ENCODE results near the gene TMEM158.
A peak's percentile ranks its signal among the peaks of the same experiment; 100 is the strongest.

The TMEM158 gene

DNA sequence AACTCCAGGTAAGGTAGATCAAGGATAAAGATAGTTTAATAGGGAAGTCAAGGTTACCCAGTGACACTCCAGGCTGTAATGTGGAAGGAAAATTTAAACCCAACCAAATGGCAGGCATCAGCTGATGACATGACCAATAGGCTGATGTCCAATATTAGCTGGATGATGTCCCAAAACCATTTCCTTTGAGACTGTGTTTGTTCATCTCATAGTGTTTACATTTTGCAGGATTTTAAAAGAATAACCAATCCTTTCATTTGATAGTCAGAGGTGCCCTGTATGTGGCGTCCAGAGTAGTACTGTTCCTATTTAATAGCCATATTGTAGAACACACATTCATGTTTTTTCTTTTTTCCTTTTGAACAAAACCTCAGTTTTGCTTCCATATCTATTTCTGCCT, 23.3 kb upstream of the TMEM158 start:
- Histone ChIP-seq H3K4me3 (ENCODE audit: low read length) (no peak overlapping the region), H2AFZ (ENCODE audit: low read depth, low read length) (no peak overlapping the region), H3K27me3 (ENCODE audit: insufficient read depth, low read length) (no peaks in the 10 kb centered on the region), H3K4me1 (ENCODE audit: insufficient read depth, low read length) (no peaks in the 10 kb centered on the region), H3K36me3 (ENCODE audit: insufficient read depth, low read length) (no peaks in the 10 kb centered on the region), H3K9me3 (ENCODE audit: low read length) (no peaks in the 10 kb centered on the region)

DNA sequence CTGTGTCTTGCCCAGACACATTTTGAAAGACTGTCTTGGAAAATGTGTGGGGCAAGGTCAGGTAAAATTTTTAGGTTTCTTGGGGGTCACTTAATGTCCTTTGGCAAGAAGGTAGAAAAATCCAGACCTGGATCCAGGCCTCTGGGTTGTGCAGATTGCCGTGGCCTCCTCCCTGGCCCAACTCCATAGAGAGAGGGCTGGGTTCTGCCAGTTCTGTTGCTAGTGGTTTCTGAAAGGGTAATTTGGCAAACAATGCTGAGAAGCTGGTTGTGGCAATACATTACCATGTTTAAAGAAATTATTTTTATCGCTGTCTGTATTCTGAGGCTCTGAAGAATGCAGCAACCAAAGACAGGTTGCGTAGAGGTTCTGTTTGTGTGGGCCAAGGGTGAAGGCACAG, 20.2 kb upstream of the TMEM158 start:
- no peak overlapping the region for H3K4me3 ChIP-seq (ENCODE audit: low read length)
- H3K36me3 ChIP-seq (ENCODE audit: insufficient read depth, low read length) = no peaks in the 10 kb centered on the region
- peaks cover 2% of the 10 kb centered on the region for H3K27me3 ChIP-seq (ENCODE audit: insufficient read depth, low read length)
- H3K9me3 ChIP-seq (ENCODE audit: low read length) = no peaks in the 10 kb centered on the region
- H2AFZ ChIP-seq (ENCODE audit: low read depth, low read length) = no peak overlapping the region
- H3K4me1 ChIP-seq (ENCODE audit: insufficient read depth, low read length) = no peaks in the 10 kb centered on the region

DNA sequence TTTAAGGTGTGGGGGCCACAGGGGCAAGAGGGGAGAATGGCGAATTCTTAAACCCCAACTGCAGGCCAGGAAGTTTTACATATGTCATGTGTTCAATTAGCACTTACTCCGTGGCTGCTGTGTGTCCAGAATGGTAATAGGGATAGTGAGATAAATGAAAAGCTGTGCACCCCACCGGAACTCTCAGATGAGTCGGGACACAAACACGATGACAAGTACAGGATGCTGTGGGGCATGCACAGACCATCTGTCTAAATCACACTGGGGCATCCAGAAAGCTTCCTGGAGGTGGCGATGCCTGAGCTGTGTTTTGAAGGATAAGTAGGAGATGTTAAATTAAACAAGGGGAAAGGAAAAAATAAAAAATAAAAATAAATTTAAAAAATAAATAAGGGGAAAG, 18.3 kb upstream of the TMEM158 start:
- Histone ChIP-seq H3K9me3 (ENCODE audit: low read length) (no peaks in the 10 kb centered on the region), H2AFZ (ENCODE audit: low read depth, low read length) (no peak overlapping the region), H3K36me3 (ENCODE audit: insufficient read depth, low read length) (no peaks in the 10 kb centered on the region), H3K4me1 (ENCODE audit: insufficient read depth, low read length) (no peaks in the 10 kb centered on the region), H3K27me3 (ENCODE audit: insufficient read depth, low read length) (peaks cover 2% of the 10 kb centered on the region), H3K4me3 (ENCODE audit: low read length) (no peak overlapping the region)

DNA sequence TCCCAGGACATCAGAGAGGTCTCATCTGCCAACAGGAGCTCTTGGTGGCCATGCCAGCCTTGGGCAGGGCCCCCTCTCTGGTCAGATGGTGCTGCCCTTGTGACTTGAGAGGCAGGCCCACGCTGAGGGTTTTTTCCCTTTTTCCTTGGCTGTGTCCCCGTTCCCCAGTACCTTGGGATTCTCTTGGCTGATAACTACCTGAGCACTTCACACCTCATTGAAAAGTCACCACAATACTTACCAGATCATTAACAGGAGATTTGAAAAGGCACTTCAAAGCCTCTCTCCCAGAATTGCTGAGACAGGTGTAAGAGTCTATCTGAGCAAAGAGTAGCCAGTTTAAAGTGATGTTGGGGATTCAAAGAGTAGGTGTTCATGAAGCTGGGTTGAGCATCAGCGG, 15.1 kb upstream of the TMEM158 start:
- Histone ChIP-seq H2AFZ (ENCODE audit: low read depth, low read length) (no peak overlapping the region), H3K36me3 (ENCODE audit: insufficient read depth, low read length) (no peaks in the 10 kb centered on the region), H3K4me3 (ENCODE audit: low read length) (no peak overlapping the region), H3K9me3 (ENCODE audit: low read length) (no peaks in the 10 kb centered on the region), H3K4me1 (ENCODE audit: insufficient read depth, low read length) (no peaks in the 10 kb centered on the region), H3K27me3 (ENCODE audit: insufficient read depth, low read length) (peaks cover 2% of the 10 kb centered on the region)

DNA sequence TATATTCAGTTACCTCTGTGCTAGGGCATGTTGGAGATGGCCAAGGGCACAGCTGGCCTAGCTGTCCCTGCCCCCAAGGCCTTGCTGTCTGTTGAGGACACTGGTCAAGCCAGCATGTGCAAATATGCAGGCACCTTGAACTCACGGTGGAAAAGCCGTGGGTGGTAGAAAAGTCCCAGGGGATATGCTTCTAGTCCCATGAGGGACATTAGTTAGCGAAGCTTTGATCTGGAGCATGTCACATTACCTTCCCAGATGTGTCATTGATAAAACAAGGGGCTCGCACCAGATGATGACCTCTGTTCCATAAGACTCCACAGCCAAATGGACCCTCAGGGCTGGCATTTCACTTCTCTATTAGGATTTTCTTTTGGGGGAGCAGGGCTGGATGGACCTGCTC, 14.2 kb upstream of the TMEM158 start:
- H3K4me3 ChIP-seq (ENCODE audit: low read length) = no peak overlapping the region

DNA sequence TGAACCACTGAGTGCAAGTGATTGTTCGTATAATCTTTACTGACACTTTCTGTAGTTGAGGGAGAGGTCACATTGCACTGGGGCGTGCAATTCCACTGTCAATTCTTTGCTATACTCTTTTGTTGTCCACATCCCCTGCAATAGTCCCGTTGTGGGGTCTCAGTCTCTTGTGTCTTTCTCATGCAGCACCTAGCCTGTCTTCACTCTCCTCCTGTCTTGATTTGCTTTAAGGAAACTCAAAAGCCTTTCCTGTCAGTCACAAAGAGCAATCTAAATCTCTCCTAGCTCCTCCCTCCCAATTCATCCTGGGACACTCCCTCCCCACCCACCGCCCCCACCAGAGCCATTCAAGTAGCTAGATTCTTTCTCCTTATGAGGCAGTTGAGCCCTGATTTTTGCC, 13.2 kb upstream of the TMEM158 start:
- no peaks in the 10 kb centered on the region for H3K4me1 ChIP-seq (ENCODE audit: insufficient read depth, low read length)
- H3K4me3 ChIP-seq (ENCODE audit: low read length) = no peak overlapping the region
- no peak overlapping the region for H2AFZ ChIP-seq (ENCODE audit: low read depth, low read length)
- H3K9me3 ChIP-seq (ENCODE audit: low read length) = no peaks in the 10 kb centered on the region
- H3K36me3 ChIP-seq (ENCODE audit: insufficient read depth, low read length) = no peaks in the 10 kb centered on the region
- peaks cover 2% of the 10 kb centered on the region for H3K27me3 ChIP-seq (ENCODE audit: insufficient read depth, low read length)

More for the DNA sequence above, 14.2 kb upstream of the TMEM158 start:
- Histone ChIP-seq H3K36me3 (ENCODE audit: insufficient read depth, low read length) (no peaks in the 10 kb centered on the region), H3K27me3 (ENCODE audit: insufficient read depth, low read length) (peaks cover 2% of the 10 kb centered on the region), H2AFZ (ENCODE audit: low read depth, low read length) (no peak overlapping the region), H3K9me3 (ENCODE audit: low read length) (no peaks in the 10 kb centered on the region), H3K4me1 (ENCODE audit: insufficient read depth, low read length) (no peaks in the 10 kb centered on the region)

DNA sequence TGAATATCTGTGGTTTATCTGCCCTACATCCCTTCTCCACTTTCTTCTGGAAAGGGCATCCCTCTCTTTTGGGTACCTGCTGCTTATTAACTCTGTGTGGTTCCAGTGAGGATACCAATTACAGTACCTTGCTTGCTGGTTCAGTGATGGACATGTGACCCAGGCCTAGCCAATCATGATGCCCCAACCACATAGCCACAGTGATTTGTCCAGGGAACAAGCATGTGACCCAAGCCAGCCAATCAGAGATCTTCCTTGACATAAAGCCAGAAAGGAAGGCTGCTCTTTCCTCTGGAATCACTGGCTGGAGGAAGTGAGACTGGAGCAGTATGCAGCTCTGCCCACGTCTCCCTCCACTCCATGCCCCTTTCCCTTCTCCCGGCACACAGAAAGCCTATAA, 10.9 kb upstream of the TMEM158 start:
- Histone ChIP-seq H3K4me3 (ENCODE audit: low read length) (no peak overlapping the region), H2AFZ (ENCODE audit: low read depth, low read length) (no peak overlapping the region), H3K4me1 (ENCODE audit: insufficient read depth, low read length) (no peaks in the 10 kb centered on the region), H3K9me3 (ENCODE audit: low read length) (no peaks in the 10 kb centered on the region), H3K36me3 (ENCODE audit: insufficient read depth, low read length) (no peaks in the 10 kb centered on the region), H3K27me3 (ENCODE audit: insufficient read depth, low read length) (no peaks in the 10 kb centered on the region)

DNA sequence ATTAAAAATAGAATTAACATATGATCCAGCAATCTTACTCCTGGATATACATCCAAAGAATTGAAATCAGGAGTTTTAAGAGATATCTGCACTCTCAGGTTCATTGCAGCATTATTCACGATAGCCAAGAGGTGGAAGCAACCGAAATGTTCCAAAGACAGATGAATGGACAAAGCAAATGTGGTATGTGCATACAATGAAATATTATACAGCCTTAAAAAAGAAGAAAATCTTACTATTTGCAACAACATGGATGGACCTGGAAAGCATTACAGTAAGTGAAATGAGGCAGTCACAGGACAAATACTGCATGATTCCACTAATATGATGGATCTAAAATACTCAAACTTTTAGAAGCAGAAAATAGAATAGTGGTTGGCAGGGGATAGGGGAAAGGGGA, 9.3 kb upstream of the TMEM158 start:
- no peak overlapping the region for H2AFZ ChIP-seq (ENCODE audit: low read depth, low read length)
- no peak overlapping the region for H3K4me3 ChIP-seq (ENCODE audit: low read length)
- no peaks in the 10 kb centered on the region for H3K27me3 ChIP-seq (ENCODE audit: insufficient read depth, low read length)
- no peaks in the 10 kb centered on the region for H3K36me3 ChIP-seq (ENCODE audit: insufficient read depth, low read length)
- H3K4me1 ChIP-seq (ENCODE audit: insufficient read depth, low read length) = no peaks in the 10 kb centered on the region
- no peaks in the 10 kb centered on the region for H3K9me3 ChIP-seq (ENCODE audit: low read length)

DNA sequence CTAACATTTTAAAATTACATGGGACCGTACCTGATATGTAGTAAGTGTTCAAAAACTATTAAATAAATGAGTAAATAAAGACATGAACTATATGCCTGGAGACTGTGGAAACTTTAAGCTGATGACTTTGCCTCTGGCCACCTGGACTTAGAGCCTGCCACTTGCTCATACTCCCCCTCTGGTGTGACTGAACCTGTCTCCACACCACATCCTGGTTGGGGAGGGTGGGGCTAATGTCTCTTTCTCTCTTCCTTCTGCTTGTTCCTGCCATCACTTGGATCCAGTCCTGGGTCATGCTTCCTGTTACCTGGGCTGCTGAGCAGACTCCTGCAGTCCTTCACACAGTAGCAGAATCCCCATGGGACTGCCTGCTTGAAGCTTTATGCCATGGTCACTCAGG, 8.2 kb upstream of the TMEM158 start:
- Histone ChIP-seq H3K4me3 (ENCODE audit: low read length) (no peak overlapping the region), H3K36me3 (ENCODE audit: insufficient read depth, low read length) (no peaks in the 10 kb centered on the region), H3K27me3 (ENCODE audit: insufficient read depth, low read length) (no peaks in the 10 kb centered on the region), H2AFZ (ENCODE audit: low read depth, low read length) (no peak overlapping the region), H3K9me3 (ENCODE audit: low read length) (no peaks in the 10 kb centered on the region), H3K4me1 (ENCODE audit: insufficient read depth, low read length) (no peaks in the 10 kb centered on the region)

DNA sequence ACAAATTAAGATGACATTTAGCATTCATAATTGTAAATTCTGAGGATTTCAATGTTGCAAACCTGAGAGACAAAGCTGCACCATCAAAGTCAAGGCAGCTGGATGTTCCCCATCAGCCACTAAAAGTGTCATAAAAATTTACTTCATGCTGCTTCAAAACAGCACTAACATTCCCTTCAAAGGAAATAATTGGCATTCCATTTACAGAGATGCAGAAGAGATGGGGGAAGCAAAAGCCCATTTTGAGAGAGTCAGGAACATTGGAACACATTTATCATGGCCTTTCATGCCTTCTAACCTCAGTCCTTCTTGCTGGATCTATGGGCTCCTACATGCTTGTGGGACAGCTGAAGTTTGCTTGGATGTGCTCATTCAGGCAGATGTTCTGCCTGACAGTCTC, 6.4 kb upstream of the TMEM158 start:
- Histone ChIP-seq H2AFZ (ENCODE audit: low read depth, low read length) (no peak overlapping the region), H3K36me3 (ENCODE audit: insufficient read depth, low read length) (no peaks in the 10 kb centered on the region), H3K4me1 (ENCODE audit: insufficient read depth, low read length) (peaks cover 3% of the 10 kb centered on the region), H3K4me3 (ENCODE audit: low read length) (no peak overlapping the region), H3K27me3 (ENCODE audit: insufficient read depth, low read length) (no peaks in the 10 kb centered on the region), H3K9me3 (ENCODE audit: low read length) (no peaks in the 10 kb centered on the region)

DNA sequence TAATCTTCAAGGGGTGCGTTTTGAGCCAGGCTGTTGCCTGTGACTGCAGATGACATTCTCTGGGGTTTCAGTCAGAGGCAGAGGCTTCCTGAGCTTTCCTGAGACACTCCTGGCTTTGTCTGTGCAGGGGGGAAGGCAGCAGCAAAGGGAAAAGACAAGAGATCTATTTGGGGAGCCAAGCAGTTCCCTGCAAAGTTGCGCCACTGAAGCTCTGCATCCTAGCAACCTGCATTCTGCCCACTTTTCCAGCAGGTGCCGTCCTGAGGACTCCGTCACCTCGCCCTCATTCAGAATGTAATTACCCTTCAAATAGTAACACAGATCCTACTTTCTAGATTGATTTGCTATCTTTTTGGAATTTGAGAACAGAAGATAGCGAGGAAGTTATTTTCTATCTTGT, 1.9 kb upstream of the TMEM158 start:
- Histone ChIP-seq H3K4me3 (ENCODE audit: low read length) (no peak overlapping the region), H2AFZ (ENCODE audit: low read depth, low read length) (no peak overlapping the region), H3K4me1 (ENCODE audit: insufficient read depth, low read length) (peaks cover 21% of the 10 kb centered on the region), H3K27me3 (ENCODE audit: insufficient read depth, low read length) (no peaks in the 10 kb centered on the region), H3K9me3 (ENCODE audit: low read length) (no peaks in the 10 kb centered on the region), H3K36me3 (ENCODE audit: insufficient read depth, low read length) (no peaks in the 10 kb centered on the region)

DNA sequence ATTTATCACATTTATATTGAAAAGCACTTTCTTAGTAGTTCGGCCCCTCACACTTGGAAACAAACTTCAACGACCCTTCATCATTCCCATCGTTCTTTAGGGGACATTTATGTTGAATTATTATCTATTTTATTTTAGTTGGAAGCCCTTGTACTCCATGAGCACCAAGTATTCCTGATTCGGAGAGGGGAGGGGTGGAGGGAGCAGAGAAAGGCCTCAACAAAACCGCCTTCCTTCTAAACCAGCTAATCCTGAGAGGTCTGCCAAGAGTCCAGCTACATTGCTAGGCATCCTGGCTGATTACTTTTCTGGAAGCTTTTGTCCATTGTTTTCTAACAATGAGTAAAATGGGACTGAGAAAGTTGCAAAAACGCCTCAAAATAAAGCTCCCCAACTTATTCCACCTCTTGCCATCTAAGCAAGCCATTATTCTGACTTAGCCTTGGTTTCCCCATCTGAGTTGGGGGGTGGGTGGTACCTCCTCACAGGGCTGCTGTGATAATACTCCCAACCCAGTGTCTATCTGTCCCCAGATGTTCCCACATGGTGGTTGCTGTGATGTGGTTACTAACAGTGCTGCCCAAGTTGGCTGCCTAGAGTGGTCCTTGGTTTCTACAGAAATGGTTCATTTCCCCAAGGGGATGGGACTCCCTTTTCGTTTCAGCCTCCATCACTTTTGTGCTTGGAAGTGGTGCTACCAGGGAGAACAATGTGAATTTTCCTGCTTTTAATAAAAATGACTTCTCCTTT, 1.2 kb upstream of the TMEM158 start:
- peaks cover 24% of the 10 kb centered on the region for H3K4me1 ChIP-seq (ENCODE audit: insufficient read depth, low read length)
- no peak overlapping the region for H3K4me3 ChIP-seq (ENCODE audit: low read length)
- no peaks in the 10 kb centered on the region for H3K27me3 ChIP-seq (ENCODE audit: insufficient read depth, low read length)
- H3K36me3 ChIP-seq (ENCODE audit: insufficient read depth, low read length) = no peaks in the 10 kb centered on the region
- no peaks in the 10 kb centered on the region for H3K9me3 ChIP-seq (ENCODE audit: low read length)
- H2AFZ ChIP-seq (ENCODE audit: low read depth, low read length) = peak overlapping the region; percentile 89

DNA sequence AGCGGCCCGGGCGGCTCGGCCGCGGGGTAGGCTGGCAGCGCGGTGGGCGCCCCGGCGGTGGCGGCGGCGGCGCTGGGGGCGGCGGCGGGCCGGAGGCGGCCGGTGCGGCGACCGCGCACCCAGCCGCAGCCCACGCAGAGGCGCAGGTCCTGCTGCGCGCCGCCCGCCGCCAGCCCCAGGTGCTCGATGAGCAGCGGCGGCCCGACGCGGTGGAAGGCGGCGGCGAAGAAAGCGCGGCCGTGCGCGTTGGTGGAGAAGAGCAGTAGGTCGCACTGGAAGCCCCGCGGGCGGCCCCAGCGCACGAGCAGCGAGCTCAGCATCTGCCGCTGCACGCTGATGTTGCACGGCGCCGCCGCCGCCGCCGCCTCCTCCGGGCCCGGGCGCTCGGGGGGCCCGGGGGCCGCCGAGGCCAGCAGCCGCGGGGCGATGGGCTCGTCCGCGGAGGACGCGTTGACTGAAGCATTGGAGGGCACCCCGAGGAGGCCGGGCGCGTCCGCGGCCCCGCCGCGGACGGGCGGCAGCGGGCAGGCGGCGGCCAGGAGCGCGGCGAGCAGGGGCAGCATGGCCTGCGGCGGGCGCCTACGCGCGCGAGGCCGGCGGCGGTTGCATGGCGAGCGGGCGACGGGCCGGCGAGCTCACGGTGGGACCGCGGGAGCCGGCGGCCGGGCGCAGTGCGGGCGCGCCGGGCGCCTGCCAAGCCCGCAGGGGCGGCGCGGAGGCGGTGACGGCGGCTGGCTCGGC, 452 bp downstream of the TMEM158 start:
- Histone ChIP-seq H3K36me3 (ENCODE audit: insufficient read depth, low read length) (no peaks in the 10 kb centered on the region), H3K9me3 (ENCODE audit: low read length) (no peaks in the 10 kb centered on the region), H3K4me3 (ENCODE audit: low read length) (peak overlapping the region; percentile 68), H2AFZ (ENCODE audit: low read depth, low read length) (peak overlapping the region; percentile 80), H3K27me3 (ENCODE audit: insufficient read depth, low read length) (no peaks in the 10 kb centered on the region), H3K4me1 (ENCODE audit: insufficient read depth, low read length) (peaks cover 24% of the 10 kb centered on the region)
